HepG2 (cell line): ENCODE data around the gene DOK4. TPM values are rescaled to one million over a fixed set of nuclear protein-coding genes. Genes with fewer than 3 reads are reported as not detected.

Experiments used
- FOXK1 ChIP-seq: sonication (generic); formaldehyde crosslinking; IDR thresholded peaks from 2 replicates; pipeline ENCODE4 v1.4.0; 2020; ENCODE audit warnings: low read depth, missing genetic modification reagents, borderline replicate concordance
- GZF1 ChIP-seq: sonication (generic); formaldehyde crosslinking; IDR thresholded peaks from 2 replicates; pipeline ENCODE4 v1.5.1; 2020; ENCODE audit warnings: mild to moderate bottlenecking, missing genetic modification reagents
- HNRNPK ChIP-seq: fragments of 200-400 bp; formaldehyde crosslinking; IDR thresholded peaks from 2 replicates; pipeline ENCODE4 v1.6.1; 2018; ENCODE audit warnings: low read length, low read depth, moderate library complexity, mild to moderate bottlenecking; ENCODE audit not compliant: poor library complexity, severe bottlenecking
- KDM1A ChIP-seq: IDR thresholded peaks from 2 replicates; pipeline ENCODE4 v1.6.1; 2016; ENCODE audit warnings: missing compliant biosample characterization
- MTF2 ChIP-seq: sonication (generic); formaldehyde crosslinking; IDR thresholded peaks from 2 replicates; pipeline ENCODE4 v1.5.0; 2020; ENCODE audit warnings: missing genetic modification reagents, borderline replicate concordance
- NAIF1 ChIP-seq: sonication (generic); formaldehyde crosslinking; IDR thresholded peaks from 2 replicates; pipeline ENCODE4 v1.5.0; 2020; ENCODE audit warnings: mild to moderate bottlenecking, missing genetic modification reagents, borderline replicate concordance
- NR2F1 ChIP-seq, 2 experiments: fragments of 450-650 bp in 1 of 2; formaldehyde crosslinking in 1 of 2; IDR thresholded peaks; 2 replicates each; pipeline versions ENCODE4 v1.5.0 to v1.6.1; 2016 to 2020; ENCODE audit warnings: mild to moderate bottlenecking in 1 of 2, missing compliant biosample characterization in 1 of 2, missing genetic modification reagents in 1 of 2, moderate library complexity in 1 of 2
- ZNF382 ChIP-seq: sonication (generic); formaldehyde crosslinking; IDR thresholded peaks from 2 replicates; pipeline ENCODE4 v1.5.0; 2020; ENCODE audit warnings: missing genetic modification reagents, mild to moderate bottlenecking, borderline replicate concordance
- ZNF569 ChIP-seq: sonication (generic); formaldehyde crosslinking; IDR thresholded peaks from 2 replicates; pipeline ENCODE4 v1.5.0; 2020; ENCODE audit warnings: mild to moderate bottlenecking, missing genetic modification reagents, moderate library complexity, borderline replicate concordance
- ZNF605 ChIP-seq: sonication (generic); formaldehyde crosslinking; IDR thresholded peaks from 2 replicates; pipeline ENCODE4 v1.8.0; 2022; ENCODE audit warnings: mild to moderate bottlenecking, missing genetic modification reagents
- polyA plus RNA-seq, 8 experiments: library from polyadenylated mRNA; depleted of rRNA in 3 of 8; stranded (reverse) in 7 of 8; unstranded in 1 of 8; fragments of >200 nt; fragmentation: Illumina TruSeq in 4 of 8; extraction: Trizol in 4 of 8; gene quantifications; 2 replicates each; pipeline versions ENCODE4 v1.2.1 to v1.2.3, GENCODE V29; 2011 to 2016; ENCODE audit warnings: low read depth in 4 of 8, missing spikeins in 1 of 8, mixed read lengths in 1 of 8; ENCODE audit not compliant: insufficient read depth in 1 of 8
- total RNA-seq, 5 experiments: library from RNA; depleted of rRNA; stranded (reverse); fragments of >200 nt; fragmentation: Illumina TruSeq; extraction: Trizol; gene quantifications; 2 replicates each; pipeline ENCODE4 v1.2.3, GENCODE V29; 2016; ENCODE audit warnings: low read depth in 1 of 5
- TF ChIP-seq, protein P1 (sequence below): sonication (generic); formaldehyde crosslinking; IDR thresholded peaks from 2 replicates; pipeline ENCODE4 v1.8.0; 2022; ENCODE audit warnings: missing genetic modification reagents, mild to moderate bottlenecking, moderate library complexity, borderline replicate concordance
- TF ChIP-seq, protein P2 (sequence below): sonication (generic); formaldehyde crosslinking; IDR thresholded peaks from 2 replicates; pipeline ENCODE4 v1.4.0; 2020; ENCODE audit warnings: missing genetic modification reagents, borderline replicate concordance
- TF ChIP-seq, protein P3 (sequence below): fragments of 450-650 bp; IDR thresholded peaks from 2 replicates; pipeline ENCODE4 v1.6.1; 2016
- TF ChIP-seq, protein P4 (sequence below): sonication (generic); formaldehyde crosslinking; IDR thresholded peaks from 2 replicates; pipeline ENCODE4; 2020; ENCODE audit warnings: missing genetic modification reagents, mild to moderate bottlenecking, borderline replicate concordance
- TF ChIP-seq, protein P5 (sequence below): sonication (generic); formaldehyde crosslinking; conservative IDR thresholded peaks from 2 replicates; pipeline ENCODE4 v1.4.0; 2020; ENCODE audit warnings: missing genetic modification reagents

Gene DOK4
- total and polyA plus RNA-seq, 2 of the 13 experiments (the other 11 are each of a cell fraction or from before 2014, with no cell fraction given) = 52.7 to 70.0 TPM

DNA sequence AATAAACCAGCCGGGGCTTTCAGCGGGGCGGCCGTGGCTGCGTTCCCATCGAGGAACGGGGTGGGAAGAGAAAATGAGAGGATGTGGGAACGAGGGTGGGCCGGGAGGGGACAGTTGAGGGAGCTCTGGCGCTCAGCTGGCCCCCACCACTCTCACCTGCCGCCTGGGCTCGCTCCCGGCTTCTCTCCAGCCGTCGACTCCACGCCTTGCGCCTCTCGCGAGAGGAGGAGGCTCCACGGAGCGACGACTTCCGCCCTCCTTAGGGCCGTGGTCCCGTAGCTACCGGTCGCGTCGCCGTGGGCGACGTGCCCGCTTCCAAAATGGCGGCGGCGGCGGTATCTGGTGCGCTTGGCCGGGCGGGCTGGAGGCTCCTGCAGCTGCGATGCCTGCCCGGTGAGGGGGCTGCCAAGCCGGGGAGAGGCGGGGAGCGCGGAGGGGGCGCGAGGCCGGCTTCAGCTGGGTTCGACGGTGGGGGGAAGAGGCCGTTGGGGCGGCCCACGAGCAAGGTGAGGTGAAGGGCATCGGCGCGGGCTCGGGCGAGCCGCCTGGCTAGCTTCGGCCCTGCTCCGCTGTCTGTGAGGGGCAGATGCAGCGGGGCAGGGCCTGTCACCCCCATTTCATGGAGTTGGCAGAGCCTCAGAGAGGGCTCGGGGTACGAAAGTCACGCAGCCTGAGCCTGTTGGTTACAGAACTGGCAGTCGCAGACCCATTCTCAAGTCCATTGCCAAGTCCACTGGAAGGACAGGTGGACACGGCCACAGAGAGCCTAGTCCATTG, 38.9 kb downstream of the DOK4 start, which contains the start of the genes CIAPIN1 and COQ9 (continued):
- TF ChIP-seq, protein P1, sequence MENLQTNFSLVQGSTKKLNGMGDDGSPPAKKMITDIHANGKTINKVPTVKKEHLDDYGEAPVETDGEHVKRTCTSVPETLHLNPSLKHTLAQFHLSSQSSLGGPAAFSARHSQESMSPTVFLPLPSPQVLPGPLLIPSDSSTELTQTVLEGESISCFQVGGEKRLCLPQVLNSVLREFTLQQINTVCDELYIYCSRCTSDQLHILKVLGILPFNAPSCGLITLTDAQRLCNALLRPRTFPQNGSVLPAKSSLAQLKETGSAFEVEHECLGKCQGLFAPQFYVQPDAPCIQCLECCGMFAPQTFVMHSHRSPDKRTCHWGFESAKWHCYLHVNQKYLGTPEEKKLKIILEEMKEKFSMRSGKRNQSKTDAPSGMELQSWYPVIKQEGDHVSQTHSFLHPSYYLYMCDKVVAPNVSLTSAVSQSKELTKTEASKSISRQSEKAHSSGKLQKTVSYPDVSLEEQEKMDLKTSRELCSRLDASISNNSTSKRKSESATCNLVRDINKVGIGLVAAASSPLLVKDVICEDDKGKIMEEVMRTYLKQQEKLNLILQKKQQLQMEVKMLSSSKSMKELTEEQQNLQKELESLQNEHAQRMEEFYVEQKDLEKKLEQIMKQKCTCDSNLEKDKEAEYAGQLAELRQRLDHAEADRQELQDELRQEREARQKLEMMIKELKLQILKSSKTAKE (CRISPR knock-in tag) = peak; percentile 80
- TF ChIP-seq, protein P2, sequence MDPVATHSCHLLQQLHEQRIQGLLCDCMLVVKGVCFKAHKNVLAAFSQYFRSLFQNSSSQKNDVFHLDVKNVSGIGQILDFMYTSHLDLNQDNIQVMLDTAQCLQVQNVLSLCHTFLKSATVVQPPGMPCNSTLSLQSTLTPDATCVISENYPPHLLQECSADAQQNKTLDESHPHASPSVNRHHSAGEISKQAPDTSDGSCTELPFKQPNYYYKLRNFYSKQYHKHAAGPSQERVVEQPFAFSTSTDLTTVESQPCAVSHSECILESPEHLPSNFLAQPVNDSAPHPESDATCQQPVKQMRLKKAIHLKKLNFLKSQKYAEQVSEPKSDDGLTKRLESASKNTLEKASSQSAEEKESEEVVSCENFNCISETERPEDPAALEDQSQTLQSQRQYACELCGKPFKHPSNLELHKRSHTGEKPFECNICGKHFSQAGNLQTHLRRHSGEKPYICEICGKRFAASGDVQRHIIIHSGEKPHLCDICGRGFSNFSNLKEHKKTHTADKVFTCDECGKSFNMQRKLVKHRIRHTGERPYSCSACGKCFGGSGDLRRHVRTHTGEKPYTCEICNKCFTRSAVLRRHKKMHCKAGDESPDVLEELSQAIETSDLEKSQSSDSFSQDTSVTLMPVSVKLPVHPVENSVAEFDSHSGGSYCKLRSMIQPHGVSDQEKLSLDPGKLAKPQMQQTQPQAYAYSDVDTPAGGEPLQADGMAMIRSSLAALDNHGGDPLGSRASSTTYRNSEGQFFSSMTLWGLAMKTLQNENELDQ (CRISPR knock-in tag) = peak; percentile 70; the same call in 1 of the 2 replicates
- peak; percentile 48 for TF ChIP-seq KDM1A (CRISPR knock-in tag)
- peak; percentile 96; the same call in 1 of the 2 replicates for TF ChIP-seq ZNF569 (CRISPR knock-in tag)
- TF ChIP-seq MTF2 (CRISPR knock-in tag) = no peak; the same call in 1 of the 2 replicates
- TF ChIP-seq, protein P3, sequence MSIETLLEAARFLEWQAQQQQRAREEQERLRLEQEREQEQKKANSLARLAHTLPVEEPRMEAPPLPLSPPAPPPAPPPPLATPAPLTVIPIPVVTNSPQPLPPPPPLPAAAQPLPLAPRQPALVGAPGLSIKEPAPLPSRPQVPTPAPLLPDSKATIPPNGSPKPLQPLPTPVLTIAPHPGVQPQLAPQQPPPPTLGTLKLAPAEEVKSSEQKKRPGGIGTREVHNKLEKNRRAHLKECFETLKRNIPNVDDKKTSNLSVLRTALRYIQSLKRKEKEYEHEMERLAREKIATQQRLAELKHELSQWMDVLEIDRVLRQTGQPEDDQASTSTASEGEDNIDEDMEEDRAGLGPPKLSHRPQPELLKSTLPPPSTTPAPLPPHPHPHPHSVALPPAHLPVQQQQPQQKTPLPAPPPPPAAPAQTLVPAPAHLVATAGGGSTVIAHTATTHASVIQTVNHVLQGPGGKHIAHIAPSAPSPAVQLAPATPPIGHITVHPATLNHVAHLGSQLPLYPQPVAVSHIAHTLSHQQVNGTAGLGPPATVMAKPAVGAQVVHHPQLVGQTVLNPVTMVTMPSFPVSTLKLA = peak; percentile 68
- peak in 1 of 2 experiments; percentile 11; a peak in 1 of 4 replicates for TF ChIP-seq NR2F1 (CRISPR knock-in tag; IDR thresholded peaks at IDR 0.05)
- TF ChIP-seq, protein P4, sequence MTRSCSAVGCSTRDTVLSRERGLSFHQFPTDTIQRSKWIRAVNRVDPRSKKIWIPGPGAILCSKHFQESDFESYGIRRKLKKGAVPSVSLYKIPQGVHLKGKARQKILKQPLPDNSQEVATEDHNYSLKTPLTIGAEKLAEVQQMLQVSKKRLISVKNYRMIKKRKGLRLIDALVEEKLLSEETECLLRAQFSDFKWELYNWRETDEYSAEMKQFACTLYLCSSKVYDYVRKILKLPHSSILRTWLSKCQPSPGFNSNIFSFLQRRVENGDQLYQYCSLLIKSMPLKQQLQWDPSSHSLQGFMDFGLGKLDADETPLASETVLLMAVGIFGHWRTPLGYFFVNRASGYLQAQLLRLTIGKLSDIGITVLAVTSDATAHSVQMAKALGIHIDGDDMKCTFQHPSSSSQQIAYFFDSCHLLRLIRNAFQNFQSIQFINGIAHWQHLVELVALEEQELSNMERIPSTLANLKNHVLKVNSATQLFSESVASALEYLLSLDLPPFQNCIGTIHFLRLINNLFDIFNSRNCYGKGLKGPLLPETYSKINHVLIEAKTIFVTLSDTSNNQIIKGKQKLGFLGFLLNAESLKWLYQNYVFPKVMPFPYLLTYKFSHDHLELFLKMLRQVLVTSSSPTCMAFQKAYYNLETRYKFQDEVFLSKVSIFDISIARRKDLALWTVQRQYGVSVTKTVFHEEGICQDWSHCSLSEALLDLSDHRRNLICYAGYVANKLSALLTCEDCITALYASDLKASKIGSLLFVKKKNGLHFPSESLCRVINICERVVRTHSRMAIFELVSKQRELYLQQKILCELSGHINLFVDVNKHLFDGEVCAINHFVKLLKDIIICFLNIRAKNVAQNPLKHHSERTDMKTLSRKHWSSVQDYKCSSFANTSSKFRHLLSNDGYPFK (CRISPR knock-in tag) = peak; percentile 94; the same call in 1 of the 2 replicates
- TF ChIP-seq NAIF1 (CRISPR knock-in tag) = peak; percentile 82; the same call in 1 of the 2 replicates
- peak; percentile 95 for TF ChIP-seq HNRNPK
- peak; percentile 99 for TF ChIP-seq ZNF605 (CRISPR knock-in tag)
- TF ChIP-seq FOXK1 (CRISPR knock-in tag) = peak; percentile 89
- TF ChIP-seq ZNF382 = no peak
- TF ChIP-seq, protein P5, sequence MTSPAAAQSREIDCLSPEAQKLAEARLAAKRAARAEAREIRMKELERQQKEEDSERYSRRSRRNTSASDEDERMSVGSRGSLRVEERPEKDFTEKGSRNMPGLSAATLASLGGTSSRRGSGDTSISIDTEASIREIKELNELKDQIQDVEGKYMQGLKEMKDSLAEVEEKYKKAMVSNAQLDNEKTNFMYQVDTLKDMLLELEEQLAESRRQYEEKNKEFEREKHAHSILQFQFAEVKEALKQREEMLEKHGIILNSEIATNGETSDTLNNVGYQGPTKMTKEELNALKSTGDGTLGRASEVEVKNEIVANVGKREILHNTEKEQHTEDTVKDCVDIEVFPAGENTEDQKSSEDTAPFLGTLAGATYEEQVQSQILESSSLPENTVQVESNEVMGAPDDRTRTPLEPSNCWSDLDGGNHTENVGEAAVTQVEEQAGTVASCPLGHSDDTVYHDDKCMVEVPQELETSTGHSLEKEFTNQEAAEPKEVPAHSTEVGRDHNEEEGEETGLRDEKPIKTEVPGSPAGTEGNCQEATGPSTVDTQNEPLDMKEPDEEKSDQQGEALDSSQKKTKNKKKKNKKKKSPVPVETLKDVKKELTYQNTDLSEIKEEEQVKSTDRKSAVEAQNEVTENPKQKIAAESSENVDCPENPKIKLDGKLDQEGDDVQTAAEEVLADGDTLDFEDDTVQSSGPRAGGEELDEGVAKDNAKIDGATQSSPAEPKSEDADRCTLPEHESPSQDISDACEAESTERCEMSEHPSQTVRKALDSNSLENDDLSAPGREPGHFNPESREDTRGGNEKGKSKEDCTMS (CRISPR knock-in tag) = no peak
- TF ChIP-seq GZF1 (CRISPR knock-in tag) = peak; percentile 89; the same call in 1 of the 2 replicates
